ENCODE data around the gene NFU1. TPM values are rescaled to one million over a fixed set of nuclear protein-coding genes. Genes with fewer than 3 reads are reported as not detected.

The NFU1 gene
- polyA plus RNA-seq, 1 of the 3 experiments (the other 2 are of a cell fraction) = 23.5 TPM

- Histone ChIP-seq H4K20me1 (ENCODE audit: insufficient read depth) (peaks cover 42% of the 10 kb centered on the region), H3K4me1 (ENCODE audit: control insufficient read depth in 1 of 2, insufficient read depth in 2 of 2, low read depth in 1 of 2, low read length in 1 of 2) (no peaks in the 10 kb centered on the region; a peak in 1 of 4 replicates), H2AFZ (ENCODE audit: low read depth) (no peak overlapping the region), H3K9me3 (no peaks in the 10 kb centered on the region), H3K36me3 (replicated peaks in 1 of 2; ENCODE audit: control insufficient read depth in 1 of 2, insufficient read depth in 2 of 2, low read length in 1 of 2) (peaks cover 30 to 60% of the 10 kb centered on the region in 2 experiments), H3K27ac (ENCODE audit: low read depth in 2 of 2, low read length in 1 of 2) (no peak overlapping the region), H3K27me3 (ENCODE audit: insufficient read depth) (no peaks in the 10 kb centered on the region), H3K4me3 (ENCODE audit: low read depth in 2 of 2, low read length in 1 of 2) (no peak overlapping the region), H3F3A (replicated peaks; ENCODE audit: insufficient read depth) (peaks cover 13% of the 10 kb centered on the region), H3K4me2 (no peak overlapping the region), H3K9ac (no peak overlapping the region), H3K79me2 (ENCODE audit: insufficient read depth) (peaks cover 75% of the 10 kb centered on the region), H3K9me2 (no peaks in the 10 kb centered on the region)
- POLR2A ChIA-PET = no interaction called here
- DNase-seq = no peak
- TF ChIP-seq FOXJ3 (CRISPR knock-in tag; IDR thresholded peaks at IDR 0.05) (no peak), NFIC (IDR thresholded peaks at IDR 0.05; ENCODE audit: borderline replicate concordance) (no peak), REST (IDR thresholded peaks at IDR 0.05; ENCODE audit: low read depth, low read length) (no peak), ZBTB33 (IDR thresholded peaks at IDR 0.05; ENCODE audit: borderline replicate concordance, low read depth) (no peak), TCF12 (IDR thresholded peaks at IDR 0.05) (no peak), RAD21 (IDR thresholded peaks at IDR 0.05; ENCODE audit: low read length) (no peak), GATA2 (CRISPR knock-in tag; IDR thresholded peaks at IDR 0.05) (no peak), JUND (IDR thresholded peaks at IDR 0.05) (no peak), FOSL2 (IDR thresholded peaks at IDR 0.05; ENCODE audit: borderline replicate concordance, low read depth) (no peak), EZH2phosphoT487 (IDR thresholded peaks at IDR 0.05; ENCODE audit: borderline replicate concordance, low read depth) (no peak), SIN3A (IDR thresholded peaks at IDR 0.05; ENCODE audit: borderline replicate concordance, low read depth, low read length) (no peak)
- CTCF ChIA-PET = interaction anchor here (1.2 kb wide), 1 partner anchor 12 kb away, joined by 3 read pairs; no protein-coding TSS in a partner anchor
Observed at GRCh38 chr2:69372767-69373166, 64.5 kb downstream of the NFU1 start.

GRCh38 chr2:69369802-69370201 is 67.4 kb downstream of the NFU1 start:
- peaks cover 37 to 76% of the 10 kb centered on the region in 2 experiments for H3K36me3 ChIP-seq (replicated peaks in 1 of 2; ENCODE audit: control insufficient read depth in 1 of 2, insufficient read depth in 2 of 2, low read length in 1 of 2)
- H3K4me2 ChIP-seq = no peak overlapping the region
- no peaks in the 10 kb centered on the region for H3K27me3 ChIP-seq (ENCODE audit: insufficient read depth)
- WGBS (ENCODE audit: low lambda C conversion rate) = 97% methylated on average over 1 of the region's 1 CpG
- CTCF ChIA-PET = no interaction called here
- no peak for DNase-seq
- no peak overlapping the region for H3K27ac ChIP-seq (ENCODE audit: low read depth in 2 of 2, low read length in 1 of 2)
- H3K4me3 ChIP-seq (ENCODE audit: low read depth in 2 of 2, low read length in 1 of 2) = no peak overlapping the region
- POLR2A ChIA-PET = no interaction called here
- H3K79me2 ChIP-seq (ENCODE audit: insufficient read depth) = peaks cover 46% of the 10 kb centered on the region
- H3K9me2 ChIP-seq = no peaks in the 10 kb centered on the region
- peaks cover 13% of the 10 kb centered on the region for H4K20me1 ChIP-seq (ENCODE audit: insufficient read depth)
- H2AFZ ChIP-seq (ENCODE audit: low read depth) = no peak overlapping the region
- no peak overlapping the region for H3K9ac ChIP-seq
- no peak for TF ChIP-seq TCF12 (IDR thresholded peaks at IDR 0.05)
- TF ChIP-seq FOXJ3 (CRISPR knock-in tag; IDR thresholded peaks at IDR 0.05) = no peak
- TF ChIP-seq POLR2AphosphoS5 (IDR thresholded peaks at IDR 0.05; ENCODE audit: low read depth, low read length) = no peak
- TF ChIP-seq YY1 (IDR thresholded peaks at IDR 0.05; ENCODE audit: low read depth) = no peak
- no peaks in the 10 kb centered on the region for H3K9me3 ChIP-seq
- H3K4me1 ChIP-seq (ENCODE audit: control insufficient read depth in 1 of 2, insufficient read depth in 2 of 2, low read depth in 1 of 2, low read length in 1 of 2) = no peaks in the 10 kb centered on the region
- H3F3A ChIP-seq (replicated peaks; ENCODE audit: insufficient read depth) = no peaks in the 10 kb centered on the region

Measured in SK-N-SH (cell line).